GM12878 (cell line): ENCODE results near the gene FAM161B. TPM values are rescaled to one million over a fixed set of nuclear protein-coding genes. Genes with fewer than 3 reads are reported as not detected.

ENCODE experiments used
- ATAC-seq: fragments of 200-7000 bp; cut with Tn5 transposase; 3 replicates; pipeline ENCODE4 v1.9.1; 2020; ENCODE audit warnings: mild to moderate bottlenecking, moderate library complexity
- BruUV-seq: library from RNA; stranded (reverse); fragments of 400-500 nt; replicated peaks from 2 replicates; lab custom pipeline; 2021; lab: Mats Ljungman, UMichigan
- CTCF ChIA-PET: fragments of 300-600 bp; sonication (Branson Sonifier 250); formaldehyde crosslinking; extraction: SDS; loops from one replicate; lab custom pipeline; 2021; ENCODE audit warnings: inconsistent platforms; lab: Yijun Ruan, JAX
- POLR2A ChIA-PET: fragments of 350-600 bp; formaldehyde crosslinking; extraction: SDS; loops from one replicate; lab custom pipeline; 2021; ENCODE audit warnings: inconsistent platforms; lab: Charles Lee
- RAD21 ChIA-PET: fragments of 300-600 bp; sonication (Branson Sonifier 250); formaldehyde crosslinking; loops from one replicate; lab custom pipeline; 2023; ENCODE audit warnings: antibody characterized with exemption; ENCODE audit not compliant: unreplicated experiment; lab: Charles Lee
- SMC1A ChIA-PET: fragments of 300-600 bp; sonication (Branson Sonifier 250); formaldehyde crosslinking; loops from one replicate; lab custom pipeline; 2023; ENCODE audit not compliant: unreplicated experiment, uncharacterized antibody; lab: Charles Lee
- DNase-seq: peaks from one replicate; pipeline ENCODE4 v3.0.0-alpha.2; 2011; ENCODE audit warnings: low read depth, low spot score
- FAIRE-seq: peaks from 3 replicates; lab custom pipeline; 2011; peaks lifted over from hg19 to GRCh38; lab: Jason Lieb, UNC
- H2AFZ ChIP-seq: 2 replicates; pipeline ENCODE4 v1.6.0; 2011; ENCODE audit warnings: low read depth, low read length, control low read depth; ENCODE audit not compliant: control insufficient read depth
- H3K27ac ChIP-seq: 2 replicates; pipeline ENCODE4 v1.5.1; 2011; ENCODE audit warnings: control low read depth; ENCODE audit not compliant: control insufficient read depth, insufficient read depth
- H3K27me3 ChIP-seq, 2 experiments: replicated peaks in 1 of 2; 2 replicates each; pipeline versions ENCODE4 v1.6.0 to v1.6.1; 2011; ENCODE audit warnings: low read length in 1 of 2; ENCODE audit not compliant: control insufficient read depth in 2 of 2, insufficient read depth in 2 of 2
- H3K36me3 ChIP-seq, 2 experiments: 2 replicates each; pipeline ENCODE4 v1.5.1; 2011; ENCODE audit warnings: low read length in 1 of 2; ENCODE audit not compliant: control insufficient read depth in 2 of 2, insufficient read depth in 2 of 2
- H3K4me1 ChIP-seq: 2 replicates; pipeline ENCODE4 v1.6.1; 2011; ENCODE audit warnings: mild to moderate bottlenecking, low read length, moderate library complexity, mixed read lengths; ENCODE audit not compliant: control insufficient read depth, insufficient read depth
- H3K4me2 ChIP-seq: 2 replicates; pipeline ENCODE4 v1.6.0; 2011; ENCODE audit warnings: control low read depth; ENCODE audit not compliant: control insufficient read depth, insufficient read depth
- H3K4me3 ChIP-seq: fragments of 200-600 bp; sonication (generic); 2 replicates; pipeline ENCODE4 v1.5.1; 2016
- H3K79me2 ChIP-seq: 2 replicates; pipeline ENCODE4 v1.6.0; 2011; ENCODE audit warnings: low read length; ENCODE audit not compliant: control insufficient read depth, insufficient read depth
- H3K9ac ChIP-seq: 2 replicates; pipeline ENCODE4 v1.8.0; 2011; ENCODE audit warnings: low read length, control low read depth, mixed read lengths; ENCODE audit not compliant: control insufficient read depth, insufficient read depth
- H3K9me3 ChIP-seq: replicated peaks from 3 replicates; pipeline ENCODE4 v1.5.1; 2011; ENCODE audit warnings: mild to moderate bottlenecking, low read length; ENCODE audit not compliant: control insufficient read depth, insufficient read depth
- H4K20me1 ChIP-seq: 2 replicates; pipeline ENCODE4 v1.6.0; 2011; ENCODE audit not compliant: control insufficient read depth, insufficient read depth
- ATF2 ChIP-seq: IDR thresholded peaks from 2 replicates; pipeline ENCODE4 v1.6.1; 2012; ENCODE audit warnings: low read length, inconsistent platforms
- CREB1 ChIP-seq: IDR thresholded peaks from 2 replicates; pipeline ENCODE4 v1.6.1; 2012; ENCODE audit warnings: low read depth, mild to moderate bottlenecking, inconsistent platforms
- EZH2 ChIP-seq: IDR thresholded peaks from 2 replicates; pipeline ENCODE4 v1.6.1; 2012; ENCODE audit warnings: low read depth, mild to moderate bottlenecking, control low read depth, inconsistent platforms, low read length, borderline replicate concordance; ENCODE audit not compliant: control insufficient read depth
- GATAD2B ChIP-seq: fragments of 450-650 bp; conservative IDR thresholded peaks from 2 replicates; pipeline ENCODE4 v1.6.1; 2017; ENCODE audit warnings: low read depth, mild to moderate bottlenecking, moderate library complexity
- KDM1A ChIP-seq: fragments of 200-600 bp; sonication (generic); IDR thresholded peaks from 2 replicates; pipeline ENCODE4 v1.6.1; 2016; ENCODE audit warnings: borderline replicate concordance
- MYC ChIP-seq: IDR thresholded peaks from 2 replicates; pipeline ENCODE4 v1.6.1; 2011; ENCODE audit warnings: mild to moderate bottlenecking, low read length, moderate library complexity, inconsistent platforms; ENCODE audit not compliant: insufficient read depth, insufficient replicate concordance, insufficient read length, severe bottlenecking
- POLR2AphosphoS2 ChIP-seq: IDR thresholded peaks from 2 replicates; pipeline ENCODE4 v1.6.1; 2011; ENCODE audit warnings: low read depth, mild to moderate bottlenecking, low read length, improper control_type of control experiment, moderate library complexity
- SMAD1 ChIP-seq: fragments of 450-650 bp; IDR thresholded peaks from 2 replicates; pipeline ENCODE4 v1.6.1; 2018; ENCODE audit warnings: mild to moderate bottlenecking, low read depth; ENCODE audit not compliant: partially characterized antibody
- SREBF2 ChIP-seq: IDR thresholded peaks from 2 replicates; pipeline ENCODE4 v1.6.1; 2012; ENCODE audit warnings: mild to moderate bottlenecking, low read length
- ZBED1 ChIP-seq: IDR thresholded peaks from 2 replicates; pipeline ENCODE4 v1.6.1; 2016; ENCODE audit warnings: borderline replicate concordance
- ZBTB4 ChIP-seq: fragments of 450-650 bp; formaldehyde crosslinking; IDR thresholded peaks from 2 replicates; pipeline ENCODE4 v1.4.0; 2022; ENCODE audit warnings: mild to moderate bottlenecking, moderate library complexity
- WGBS: methylation state at CpG from one replicate; pipeline ENCODE4 v1.1.6; 2016; ENCODE audit warnings: low lambda C conversion rate; ENCODE audit not compliant: insufficient replicate concordance, insufficient coverage; ENCODE audit errors: missing lambda C conversion rate; 5-methylcytosine and 5-hydroxymethylcytosine counted together
- in situ Hi-C: fragments of 300-500 bp; cut with MboI; formaldehyde crosslinking; loops from 9 replicates; pipeline ENCODE4 v1.14.3; 2018; ENCODE audit warnings: mixed read lengths
- intact Hi-C: fragments of 100-400 bp; cut with micrococcal nuclease; formaldehyde crosslinking; loops from one replicate; pipeline ENCODE4 v1.14.2; 2022; ENCODE audit not compliant: unreplicated experiment
- polyA plus RNA-seq, 11 experiments: library from polyadenylated mRNA; depleted of rRNA in 4 of 11; unstranded in 6 of 11; stranded (reverse) in 5 of 11; fragments of >200 nt; fragmentation: Nextera tagmentation in 4 of 11; fragmentation: Illumina TruSeq in 1 of 11; extraction: Ambion mirVana in 4 of 11; extraction: Trizol in 1 of 11; gene quantifications; 1 replicate in 1 of 11; 2 replicates in 10 of 11; pipeline versions ENCODE4 v1.2.1 to v1.2.3, GENCODE V29; 2011 to 2016; ENCODE audit warnings: inconsistent platforms in 2 of 11, missing spikeins in 2 of 11, low read depth in 1 of 11
- total RNA-seq, 4 experiments: library from RNA; depleted of rRNA in 3 of 4; stranded (reverse); fragments of >200 nt in 3 of 4; fragmentation: Illumina TruSeq in 1 of 4; extraction: Trizol in 1 of 4; gene quantifications; 2 replicates each; pipeline versions ENCODE4 v1.2.1 to v1.2.3, GENCODE V29; 2013 to 2021

Gene FAM161B
- total and polyA plus RNA-seq, 10 of the 15 experiments (the other 5 are each of a cell fraction or from before 2014, with no cell fraction given), result 0.33 to 1.2 (median 0.86) TPM

- FAIRE-seq, result no peak
- Histone ChIP-seq H2AFZ (no peak overlapping the region), H3K4me3 (no peak overlapping the region), H3K9ac (no peak overlapping the region), H3K4me2 (no peak overlapping the region), H3K27ac (no peak overlapping the region), H3K27me3 (no peaks in the 10 kb centered on the region), H3K9me3 (no peaks in the 10 kb centered on the region), H3K4me1 (0 out of 2 replicates have a peak, but pooled peaks cover 4% of the 10 kb centered on the region), H4K20me1 (no peaks in the 10 kb centered on the region), H3K79me2 (no peaks in the 10 kb centered on the region; the same call in 1 of the 2 replicates), H3K36me3 (peaks cover 4 to 16% of the 10 kb centered on the region in 2 experiments; a peak in 3 of 4 replicates)
- ATAC-seq, result no peak
- TF ChIP-seq SREBF2 (no peak), MYC (no peak)
- POLR2A ChIA-PET, result interaction anchor here (0.7 kb wide), 1 partner anchor 299 kb away, joined by 4 read pairs; no protein-coding TSS in a partner anchor
- CTCF ChIA-PET, result no interaction called here
- RAD21 ChIA-PET, result no interaction called here
- WGBS, result 94% methylated on average over 5 of the region's 5 CpGs
- intact Hi-C loops, result no loop called here
- DNase-seq, result no peak
- in situ Hi-C loops, result no loop called here
- SMC1A ChIA-PET, result no interaction called here
- BruUV-seq, result no TSS peak
Observed at GRCh38 chr14:73955674-73956073, 5.8 kb upstream of the FAM161B start.

GRCh38 chr14:73953731-73954130 is 3.8 kb upstream of the FAM161B start:
- ChIA-PET SMC1A (interaction anchor here (1.3 kb wide), 1 partner anchor 10 kb away, joined by 3 read pairs; no protein-coding TSS in a partner anchor), POLR2A (interaction anchor here (0.6 kb wide), 1 partner anchor 13 kb away, joined by 3 read pairs; no protein-coding TSS in a partner anchor), RAD21 (interaction anchor here (0.5 kb wide), 1 partner anchor 375 kb away, joined by 3 read pairs; no protein-coding TSS in a partner anchor), CTCF (interaction anchor here (1.0 kb wide), 1 partner anchor 59 kb away, joined by 3 read pairs; no protein-coding TSS in a partner anchor)
- ATAC-seq (no peak), FAIRE-seq (no peak), DNase-seq (no peak)
- no peak overlapping the region for H3K27ac ChIP-seq
- in situ Hi-C loops, result no loop called here
- H3K27me3 ChIP-seq, result no peaks in the 10 kb centered on the region
- no peaks in the 10 kb centered on the region for H3K9me3 ChIP-seq
- H2AFZ ChIP-seq, result no peak overlapping the region
- no peak overlapping the region for H3K4me3 ChIP-seq
- intact Hi-C loops, result no loop called here
- WGBS, result 0% methylated on average over 1 of the region's 1 CpG
- H3K36me3 ChIP-seq, result peaks cover 2 to 14% of the 10 kb centered on the region in 2 experiments; a peak in 3 of 4 replicates
- H3K4me2 ChIP-seq, result no peak overlapping the region
- H3K4me1 ChIP-seq, result 0 out of 2 replicates have a peak, but pooled peaks cover 4% of the 10 kb centered on the region
- no TSS peak for BruUV-seq
- peaks cover 4% of the 10 kb centered on the region for H3K79me2 ChIP-seq
- H4K20me1 ChIP-seq, result no peaks in the 10 kb centered on the region
- no peak overlapping the region for H3K9ac ChIP-seq
- TF ChIP-seq ZBTB4 (CRISPR knock-in tag), result no peak
- TF ChIP-seq POLR2AphosphoS2, result no peak
- no peak for TF ChIP-seq EZH2
- no peak for TF ChIP-seq SMAD1
- TF ChIP-seq KDM1A, result no peak
- TF ChIP-seq GATAD2B, result no peak
- no peak for TF ChIP-seq CREB1
- no peak for TF ChIP-seq ATF2
- no peak for TF ChIP-seq ZBED1
